ENCODE data around the gene HSPB1.

DNA sequence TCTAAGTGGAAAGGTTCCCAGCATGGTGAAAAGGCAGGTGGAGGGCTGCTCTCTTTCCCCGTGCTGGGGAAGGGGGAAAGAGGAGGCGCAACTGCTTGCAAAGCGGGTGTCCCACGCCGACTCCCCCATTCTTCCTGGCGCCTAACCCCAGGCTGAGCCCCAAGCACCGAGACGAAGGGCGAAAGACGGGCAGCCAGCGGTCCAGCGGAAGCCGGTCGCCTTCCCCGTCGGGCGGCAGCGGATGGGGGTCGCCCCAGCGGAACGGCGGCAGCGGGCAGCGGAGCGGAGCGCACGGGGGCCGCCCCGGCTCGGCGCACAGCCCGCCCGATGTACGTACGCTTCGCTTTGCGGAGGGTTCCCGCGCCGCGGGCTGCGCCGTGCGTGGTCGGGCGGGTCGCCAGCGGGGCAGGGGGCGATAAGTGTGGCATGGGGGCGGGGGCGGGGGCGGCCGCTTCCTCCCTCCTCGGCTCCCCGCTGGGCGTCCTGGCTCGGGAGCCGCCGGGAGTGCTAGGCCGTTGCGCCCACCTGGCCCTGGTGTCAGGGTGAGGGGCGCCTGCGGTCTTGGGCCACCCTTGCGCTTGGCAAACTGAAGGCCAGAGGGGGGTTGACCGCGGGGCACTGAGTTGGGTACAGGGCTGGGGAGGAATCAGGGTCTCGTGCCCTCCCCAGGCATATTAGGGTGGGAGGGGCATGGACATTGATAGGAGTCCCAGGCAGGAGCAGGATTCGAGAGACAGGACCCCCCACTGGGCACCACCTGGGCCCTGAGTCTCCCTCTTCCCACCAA, 35.2 kb upstream of the HSPB1 start:
- no peak for TF ChIP-seq CTCF (IDR thresholded peaks at IDR 0.05)
- no peak for TF ChIP-seq POLR2AphosphoS5 (IDR thresholded peaks at IDR 0.05)

Data from suprapubic skin (tissue), 3 donors.